ENCODE data around the gene MRPL27.

MRPL27 gene

GRCh38 chr17:50386510-50386909 is 13.5 kb upstream of the MRPL27 start:
- no peak for DNase-seq (ENCODE audit: low read depth)

DNA sequence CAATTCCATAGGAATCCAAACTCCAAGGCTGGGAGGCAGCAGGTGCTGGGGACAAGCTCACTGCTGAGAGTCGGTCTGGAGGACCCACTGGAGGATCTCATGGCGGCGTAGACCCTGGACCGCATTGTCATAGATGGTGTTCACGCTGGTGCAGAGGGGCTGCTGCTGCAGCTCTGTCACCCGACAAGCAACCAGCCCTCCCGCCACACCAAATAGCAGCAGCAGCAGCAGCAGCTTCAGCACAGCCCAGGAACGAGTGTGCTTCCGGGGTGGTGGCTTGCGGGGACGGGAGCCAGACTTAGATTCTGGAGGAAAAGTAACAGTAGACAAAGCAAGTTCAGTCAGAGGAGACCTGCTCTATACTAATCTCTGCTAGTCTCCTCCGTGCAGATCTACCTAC is 9.9 kb upstream of the MRPL27 start:
- no peak for DNase-seq (ENCODE audit: low read depth)

DNA sequence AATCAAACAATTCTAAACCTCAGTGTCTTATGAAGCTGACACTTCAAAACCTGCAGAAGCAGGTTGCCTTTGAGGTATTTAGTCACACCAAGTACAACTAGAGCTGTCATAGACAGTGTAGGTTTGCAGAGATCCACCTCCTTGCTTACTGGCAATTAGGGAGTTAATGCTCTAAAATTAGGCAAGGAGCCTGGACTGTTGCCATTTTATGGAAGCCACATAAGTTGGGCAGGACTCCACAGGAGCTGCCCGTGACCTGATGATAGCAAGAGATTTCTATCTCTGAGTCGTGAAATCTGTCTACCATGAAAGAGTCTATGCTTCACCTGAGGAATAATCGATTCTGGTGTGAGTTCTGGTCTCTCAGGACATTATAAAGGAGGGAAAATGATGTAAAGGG is 8.9 kb upstream of the MRPL27 start:
- no peak for DNase-seq (ENCODE audit: low read depth)

DNA sequence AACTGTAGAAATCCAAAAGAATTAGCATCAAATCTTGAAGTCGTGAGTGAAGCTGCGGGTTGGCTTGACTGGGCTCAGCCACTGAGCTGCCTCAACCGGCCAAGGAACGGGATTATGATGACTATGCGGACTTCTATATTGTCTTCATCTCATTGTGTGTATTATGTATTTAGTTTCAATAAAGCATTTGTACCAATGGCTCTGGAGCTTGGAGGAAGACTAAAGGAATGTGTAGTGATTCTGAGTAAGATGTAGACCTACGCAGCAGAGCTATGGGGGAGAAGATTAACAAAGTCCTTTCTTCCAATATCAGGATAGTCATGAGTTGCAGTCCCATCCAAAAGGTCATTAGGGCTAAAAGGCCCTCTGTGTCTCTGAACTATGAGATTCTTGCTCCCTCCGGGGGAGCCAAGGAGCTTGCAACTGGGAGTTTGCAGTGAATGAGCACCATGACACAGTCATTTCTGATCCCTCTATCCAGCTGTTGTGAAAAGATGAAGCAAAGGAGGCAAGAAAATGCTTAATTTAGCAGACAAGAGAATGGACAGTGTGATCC is 8.4 kb upstream of the MRPL27 start:
- no peak for DNase-seq (ENCODE audit: low read depth)

DNA sequence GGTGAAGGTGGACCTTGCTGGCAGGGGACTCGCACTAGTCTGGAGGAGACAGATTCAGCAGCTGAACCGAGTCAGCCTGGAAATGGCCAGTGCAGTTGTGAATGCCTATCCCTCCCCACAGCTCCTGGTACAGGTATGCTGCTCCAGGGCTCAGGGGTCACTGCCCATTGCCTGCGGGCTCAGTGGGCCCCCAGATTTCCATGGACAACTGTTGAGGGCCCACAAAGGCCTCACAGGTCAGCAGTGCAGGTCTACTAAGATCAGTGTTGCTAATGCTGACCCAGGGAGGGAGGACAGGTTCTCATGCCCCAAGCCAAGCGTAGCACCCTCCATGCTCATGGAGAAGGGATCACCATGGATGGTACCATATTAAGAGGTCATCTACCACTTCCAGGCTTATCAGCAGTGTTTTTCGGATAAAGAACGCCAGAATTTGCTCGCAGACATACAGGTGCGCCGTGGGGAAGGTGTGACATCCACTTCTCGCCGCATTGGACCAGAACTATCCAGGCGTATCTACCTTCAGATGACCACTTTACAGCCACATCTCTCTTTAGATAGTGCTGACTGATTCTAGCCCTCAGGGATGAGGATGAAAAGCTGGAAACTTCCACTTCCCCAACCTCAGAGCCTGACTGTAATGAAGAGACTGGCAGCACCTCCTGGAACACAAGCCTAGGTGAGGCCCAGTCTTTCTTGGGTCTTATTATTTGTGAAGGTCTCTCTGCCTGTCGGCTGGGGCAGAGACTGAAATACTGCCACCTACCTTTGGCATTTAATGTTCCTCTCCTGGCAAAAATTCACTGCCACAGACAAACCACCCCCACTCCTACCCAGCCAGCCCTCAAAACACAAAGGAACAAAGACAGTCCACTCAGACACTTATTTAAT is 7.6 kb upstream of the MRPL27 start:
- DNase-seq (ENCODE audit: low read depth), result no peak

DNA sequence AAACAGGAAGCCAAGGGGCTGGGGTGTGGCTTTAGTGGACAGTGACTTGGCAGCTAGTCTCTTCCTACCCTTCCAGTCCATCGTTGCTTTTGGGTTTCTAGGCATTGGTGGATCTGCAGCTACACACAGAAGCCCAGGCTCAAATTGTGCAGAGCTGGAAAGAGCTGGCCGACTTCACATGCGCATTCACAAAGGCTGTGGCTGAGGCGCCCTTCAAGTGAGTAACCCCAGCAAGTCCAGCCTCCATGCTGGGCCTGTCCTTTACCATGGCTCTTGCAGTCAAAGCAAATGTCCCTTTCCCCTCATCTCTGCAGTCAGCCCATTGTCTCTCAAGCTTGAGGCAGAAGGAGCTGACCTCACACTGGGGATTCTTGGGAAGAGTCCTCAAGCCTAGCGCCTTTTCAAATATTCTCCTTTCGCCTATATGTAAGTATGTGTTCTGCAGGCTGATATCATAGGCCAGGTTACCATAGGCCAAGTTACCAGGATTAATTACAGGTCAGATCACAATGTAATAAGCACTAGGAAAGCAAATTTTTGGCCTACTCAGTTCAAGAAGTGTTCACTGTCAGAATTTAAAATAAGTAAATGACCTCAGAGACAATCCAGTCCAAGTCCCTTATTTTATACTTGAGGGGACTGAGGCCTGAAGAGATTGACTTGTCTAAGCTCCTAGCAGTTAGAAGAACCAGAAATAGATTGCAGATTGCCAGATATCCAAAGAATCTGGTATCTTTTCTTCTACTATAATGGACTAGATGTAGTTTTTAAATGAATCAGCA is 6.6 kb upstream of the MRPL27 start:
- DNase-seq (ENCODE audit: low read depth), result no peak

GRCh38 chr17:50375858-50376538 is 3.0 kb upstream of the MRPL27 start:
- DNase-seq (ENCODE audit: low read depth), result no peak

GRCh38 chr17:50373705-50374104 is 721 bp upstream of the MRPL27 start:
- DNase-seq (ENCODE audit: low read depth), result no peak

- no peak for DNase-seq (ENCODE audit: low read depth)
Observed at GRCh38 chr17:50372222-50372757, 694 bp downstream of the MRPL27 start.

DNA sequence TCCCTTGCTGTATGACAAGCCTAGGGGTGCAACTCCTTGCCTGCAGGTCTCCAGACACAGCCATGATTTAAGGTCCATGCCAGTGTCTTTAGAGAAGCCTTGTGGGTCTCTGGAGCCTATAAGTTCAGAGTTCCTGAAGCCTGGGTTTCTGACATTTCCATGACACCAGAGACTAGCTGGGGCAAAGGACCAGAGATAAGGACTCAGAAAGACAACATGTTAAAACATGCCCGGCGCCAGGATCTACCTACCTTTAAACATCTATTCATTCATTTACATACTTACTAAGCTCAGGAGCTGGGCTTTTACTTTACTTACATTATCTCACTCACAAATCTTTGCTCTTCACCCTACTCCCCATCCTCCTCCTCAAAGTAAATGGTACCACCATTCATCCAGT is 1.5 kb downstream of the MRPL27 start:
- no peak for DNase-seq (ENCODE audit: low read depth)

GRCh38 chr17:50370052-50370451 is 2.9 kb downstream of the MRPL27 start:
- no peak for DNase-seq (ENCODE audit: low read depth)

DNA sequence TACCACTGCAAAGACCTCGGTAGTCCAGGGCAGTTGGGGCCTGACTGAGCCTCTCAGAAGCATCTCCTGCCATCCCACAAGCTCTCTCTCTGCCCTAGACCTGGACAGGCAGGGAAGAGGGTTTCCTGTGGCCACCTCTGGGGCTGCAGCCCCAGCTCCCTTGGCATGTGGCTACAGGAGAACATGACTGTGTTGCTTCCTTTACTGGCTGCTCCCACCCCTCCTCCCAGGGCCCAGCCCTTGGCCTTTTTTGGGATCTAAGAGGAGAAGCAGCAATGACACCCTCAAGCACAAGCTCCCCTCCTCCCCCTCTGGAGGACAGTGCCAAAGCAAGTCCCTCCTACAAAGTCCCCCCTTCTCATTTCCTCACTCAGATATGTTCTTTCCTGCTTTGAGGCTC is 5.6 kb downstream of the MRPL27 start:
- no peak for DNase-seq (ENCODE audit: low read depth)

- no peak for DNase-seq (ENCODE audit: low read depth)
Observed at GRCh38 chr17:50365649-50366393, 7.2 kb downstream of the MRPL27 start.

- no peak for DNase-seq (ENCODE audit: low read depth)
Observed at GRCh38 chr17:50365165-50365564, 7.8 kb downstream of the MRPL27 start.

GRCh38 chr17:50364715-50365114 is 8.3 kb downstream of the MRPL27 start:
- DNase-seq (ENCODE audit: low read depth), result no peak

GRCh38 chr17:50364061-50364458 is 8.9 kb downstream of the MRPL27 start:
- DNase-seq (ENCODE audit: low read depth), result no peak

DNA sequence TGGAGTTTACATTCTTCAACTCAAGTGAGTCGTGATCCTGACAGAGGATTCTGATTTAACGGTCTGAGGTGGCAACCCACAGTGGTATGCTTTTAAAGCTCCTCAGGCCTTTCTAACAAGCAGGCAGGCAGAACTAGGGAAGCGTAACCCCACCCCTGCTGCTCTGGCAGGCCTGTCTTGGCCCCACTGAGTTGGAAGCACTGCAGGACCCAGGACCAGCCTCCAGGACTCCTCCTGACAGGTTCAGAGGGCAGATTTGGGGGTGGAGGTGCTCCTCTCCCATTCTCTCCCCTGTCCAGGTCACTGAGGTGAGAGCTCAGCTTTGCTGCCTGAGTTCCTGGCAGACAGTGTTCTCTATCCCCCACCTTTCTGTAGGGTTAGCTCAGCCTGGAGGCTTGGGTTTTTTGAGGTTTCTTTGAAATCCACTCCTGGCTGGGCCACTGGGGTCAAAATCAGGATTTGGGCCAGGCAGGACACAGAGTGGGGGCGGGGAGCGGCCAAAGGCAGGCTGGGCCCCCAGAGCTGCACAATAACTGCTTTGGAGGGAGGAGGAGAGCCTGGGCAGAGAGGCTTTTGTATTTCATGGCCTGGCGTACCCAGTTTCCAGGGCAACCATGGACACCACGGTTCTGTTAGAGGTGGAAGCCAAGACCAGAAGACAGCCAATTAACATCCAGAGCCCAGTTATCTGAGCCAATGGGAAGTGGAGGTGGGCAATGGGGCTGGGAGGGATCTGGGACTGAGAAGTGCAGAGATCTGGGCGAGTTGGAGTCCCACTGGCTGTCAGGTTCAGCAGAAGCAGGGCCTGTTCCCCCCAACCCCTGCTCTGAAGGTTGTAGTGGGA is 9.5 kb downstream of the MRPL27 start:
- DNase-seq (ENCODE audit: low read depth), result no peak

GRCh38 chr17:50362661-50363060 is 10.3 kb downstream of the MRPL27 start:
- DNase-seq (ENCODE audit: low read depth), result no peak

DNA sequence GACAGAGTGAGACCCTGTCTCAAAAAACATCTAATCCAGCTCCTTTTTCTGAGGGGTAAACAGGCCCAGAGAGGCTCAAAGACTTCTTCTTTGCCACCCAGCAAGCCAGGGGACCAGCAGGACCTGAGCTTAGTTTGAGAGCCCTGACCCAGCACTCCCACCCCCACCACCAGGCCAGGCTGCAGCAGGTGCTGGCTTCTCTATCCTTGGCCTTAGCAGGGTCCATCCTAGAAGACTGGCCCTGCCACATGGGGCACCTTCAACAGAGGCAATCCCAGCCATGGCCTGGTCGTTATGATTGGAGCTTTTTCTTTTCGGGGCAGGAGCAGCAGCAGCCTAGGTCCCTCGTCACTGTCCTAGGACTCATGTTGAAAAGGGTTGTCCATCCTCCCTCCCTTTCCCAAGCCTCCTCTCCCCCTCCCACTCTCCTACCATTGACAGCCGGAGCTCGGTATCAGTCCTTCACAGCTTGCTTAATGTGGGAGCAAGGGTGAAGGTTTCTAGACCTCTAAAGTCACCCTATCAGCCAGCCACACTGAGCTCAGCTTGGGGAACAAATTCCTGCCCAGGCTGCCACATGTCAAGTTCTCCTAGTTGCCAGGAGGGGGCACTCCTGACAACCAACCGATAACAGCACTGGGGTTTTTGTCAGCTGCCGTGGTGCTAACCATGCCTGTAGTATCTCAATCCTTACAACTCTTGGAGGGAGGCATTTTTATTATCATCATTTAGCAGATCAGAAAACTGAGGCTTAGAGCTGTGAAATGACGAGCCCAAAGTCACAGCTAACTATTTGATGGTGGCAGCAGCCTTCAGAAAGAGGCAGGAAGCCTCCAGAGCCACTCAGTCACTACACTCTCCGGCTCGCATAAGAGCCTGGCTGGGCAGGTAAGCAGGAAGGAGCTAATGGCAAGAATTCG is 11.2 kb downstream of the MRPL27 start:
- peak; percentile 41 for DNase-seq (ENCODE audit: low read depth)

Measured in stimulated activated CD8-positive, alpha-beta memory T cell treated with anti-CD3 and anti-CD28 coated beads, Interleukin-12 subunit alpha, Interleukin-12 subunit beta, amount 100 ng/mL, for 1 hour (primary cell).